Bronchus fibroblast of lung (primary cell): ENCODE results near the gene COMP. TPM values are rescaled to one million over a fixed set of nuclear protein-coding genes. Genes with fewer than 3 reads are reported as not detected.

ENCODE experiments used
- total RNA-seq: library from RNA; depleted of rRNA; stranded (reverse); fragments of >200 nt; gene quantifications from 2 replicates; pipeline ENCODE4 v1.2.3, GENCODE V29; 2015

COMP gene
- total RNA-seq, result not detected in 2 replicates

DNA sequence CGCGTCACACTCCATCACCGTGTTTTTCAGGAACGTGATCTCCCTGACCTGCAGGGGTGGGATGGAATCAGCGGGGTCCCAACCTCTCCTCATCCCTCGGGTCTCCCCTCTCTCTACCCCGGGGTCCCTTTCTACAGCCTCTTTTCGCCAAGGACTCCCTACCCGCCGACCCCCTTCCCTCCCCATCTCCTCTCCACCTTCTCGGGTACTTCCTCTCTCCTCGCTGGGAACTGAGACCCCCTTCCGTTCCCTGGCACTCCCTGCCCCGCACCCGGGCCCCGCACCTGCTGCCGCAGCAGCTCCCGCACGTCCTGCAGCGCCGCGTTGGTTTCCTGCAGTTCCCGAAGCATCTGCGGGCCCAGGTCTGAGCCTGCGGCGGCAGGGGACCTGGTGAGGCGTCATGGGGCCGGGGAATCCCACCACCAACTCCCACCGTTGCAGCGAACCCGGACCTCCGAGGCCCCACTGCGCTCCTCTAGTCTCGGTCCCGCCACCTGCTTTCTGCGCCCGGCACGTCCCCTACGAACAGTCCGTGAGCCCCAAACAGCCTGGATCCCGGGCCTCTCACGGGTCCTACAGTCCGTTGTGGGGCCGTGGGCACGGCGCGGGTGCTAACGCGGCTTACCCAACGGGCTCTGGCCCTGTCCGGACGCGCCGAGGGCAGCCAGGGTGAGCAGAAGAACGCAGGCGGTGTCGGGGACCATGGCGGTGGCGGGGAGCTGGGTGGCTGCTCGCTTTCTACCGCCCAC lies at the start of gene COMP:
Gene COMP (minus strand): TSS at position 740 of the 749 bp plus-strand sequence. CDS start 36 bp downstream, at position 704.

DNA sequence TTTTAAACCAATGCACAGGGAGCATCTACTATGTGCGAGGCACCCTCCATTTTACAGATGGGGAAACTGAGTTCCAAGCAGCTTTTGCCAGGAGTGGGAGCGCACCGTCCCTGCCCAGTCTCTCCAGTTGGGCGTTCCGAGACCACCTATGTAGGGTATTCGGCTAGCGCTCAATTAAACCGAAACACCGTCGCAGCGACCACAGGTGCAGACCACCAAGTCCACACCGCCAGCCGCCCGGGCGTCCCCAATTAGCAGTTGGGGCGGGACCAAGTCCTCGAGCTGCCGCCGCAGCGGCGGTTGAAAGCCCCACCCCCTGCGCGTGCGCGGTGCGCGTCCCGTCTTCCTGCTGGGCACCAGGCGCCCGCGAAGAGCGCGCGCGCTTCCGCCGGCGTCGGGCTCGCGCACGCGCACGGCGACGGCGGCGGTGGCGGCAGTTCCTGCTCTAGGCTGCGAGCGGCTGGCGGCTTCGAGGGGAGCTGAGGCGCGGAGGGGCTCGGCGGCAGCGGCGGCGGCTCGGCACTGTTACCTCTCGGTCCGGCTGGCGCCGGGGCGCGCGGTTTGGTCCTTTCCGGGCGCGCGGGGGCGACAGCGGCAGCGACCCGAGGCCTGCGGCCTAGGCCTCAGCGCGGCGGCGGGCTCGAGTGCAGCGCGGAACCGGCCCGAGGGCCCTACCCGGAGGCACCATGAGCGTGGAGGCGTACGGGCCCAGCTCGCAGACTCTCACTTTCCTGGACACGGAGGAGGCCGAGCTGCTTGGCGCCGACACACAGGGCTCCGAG lies 40.6 kb upstream of the COMP start, which contains the start of gene UPF1:
Gene UPF1 (plus strand): TSS at position 436 of the 782 bp plus-strand sequence. CDS start 251 bp downstream, at position 687.

Other genes with a start within 250 kb of the COMP start
- 217 and 236 TPM in 2 replicates for gene FKBP8, start 247.7 kb downstream of the COMP start, total RNA-seq
- 161 and 183 TPM in 2 replicates for gene KXD1, start 233.4 kb downstream of the COMP start, total RNA-seq
- 865 and 938 TPM in 2 replicates for gene UBA52, start 219.4 kb downstream of the COMP start, total RNA-seq
- 73.0 and 79.5 TPM in 2 replicates for gene REX1BD, start 202.5 kb downstream of the COMP start, total RNA-seq
- gene CRLF1, start 184.5 kb downstream of the COMP start, total RNA-seq, result 0.74 and 1.3 TPM in 2 replicates
- gene TMEM59L, start 178.4 kb downstream of the COMP start, total RNA-seq, result under 0.01 TPM in 1 of 2 replicates, not detected in the other
- gene KLHL26, start 154.3 kb downstream of the COMP start, total RNA-seq, result 2.8 and 3.4 TPM in 2 replicates
- 1.2 and 2.0 TPM in 2 replicates for gene CRTC1, start 107.6 kb downstream of the COMP start, total RNA-seq
- gene UPF1, start 40.7 kb upstream of the COMP start, total RNA-seq, result 42.7 and 45.6 TPM in 2 replicates
- gene CERS1, start 104.9 kb upstream of the COMP start, total RNA-seq, result 0.34 and 1.5 TPM in 2 replicates
- 357 and 370 TPM in 2 replicates for gene COPE, start 128.1 kb upstream of the COMP start, total RNA-seq
- gene DDX49, start 128.4 kb upstream of the COMP start, total RNA-seq, result 64.8 and 77.8 TPM in 2 replicates
- gene HOMER3, start 149.9 kb upstream of the COMP start, total RNA-seq, result 63.8 and 67.1 TPM in 2 replicates
- 23.6 and 24.0 TPM in 2 replicates for gene SUGP2, start 242.2 kb upstream of the COMP start, total RNA-seq
- 47.9 and 48.3 TPM in 2 replicates for gene ARMC6, start 242.3 kb upstream of the COMP start, total RNA-seq